Erythroblast (primary cell): ENCODE results near the gene ARHGEF12.

Source experiments
- GATA1 ChIP-seq: IDR thresholded peaks from 2 replicates; pipeline ENCODE4 v1.6.1; 2011; ENCODE audit warnings: low read depth, mild to moderate bottlenecking, control low read depth, low read length, moderate library complexity
- POLR2A ChIP-seq: IDR thresholded peaks from 2 replicates; pipeline ENCODE4 v1.6.1; 2011; ENCODE audit warnings: mild to moderate bottlenecking, low read length

GRCh38 chr11:120376547-120377182 is 40.5 kb downstream of the ARHGEF12 start:
- TF ChIP-seq POLR2A (no peak), GATA1 (no peak)
